Stimulated activated CD4-positive, alpha-beta T cell treated with anti-CD3 and anti-CD28 coated beads, Interleukin-1b, Interleukin-23, amount 100 ng/mL, for 1 hour (primary cell): ENCODE data around the gene CYP2E1.
"Not testable (repeated sequence)": the region's sequence is repeated elsewhere in the genome, so short reads cannot be mapped to it uniquely, and the experiment has no call there.

ENCODE experiments used
- DNase-seq, 2 donors: peaks; one replicate each; pipeline ENCODE4 v3.0.0-alpha.2; 2020; ENCODE audit warnings: low read depth in 2 of 2

Gene CYP2E1

GRCh38 chr10:133526957-133527588, at the start of gene CYP2E1:
TSS of gene CYP2E1 (plus strand) at chr10:133527363. CDS start at chr10:133527396, 33 bp downstream.
- DNase-seq: no peak

GRCh38 chr10:133481086-133481643, 46.0 kb upstream of the CYP2E1 start:
- DNase-seq: no peak

- DNase-seq: no peak
These were observed 45.5 kb upstream of the CYP2E1 start for GRCh38 chr10:133481657-133482056.

- no peak for DNase-seq
These were observed 42.3 kb upstream of the CYP2E1 start for GRCh38 chr10:133484818-133485217.

DNA sequence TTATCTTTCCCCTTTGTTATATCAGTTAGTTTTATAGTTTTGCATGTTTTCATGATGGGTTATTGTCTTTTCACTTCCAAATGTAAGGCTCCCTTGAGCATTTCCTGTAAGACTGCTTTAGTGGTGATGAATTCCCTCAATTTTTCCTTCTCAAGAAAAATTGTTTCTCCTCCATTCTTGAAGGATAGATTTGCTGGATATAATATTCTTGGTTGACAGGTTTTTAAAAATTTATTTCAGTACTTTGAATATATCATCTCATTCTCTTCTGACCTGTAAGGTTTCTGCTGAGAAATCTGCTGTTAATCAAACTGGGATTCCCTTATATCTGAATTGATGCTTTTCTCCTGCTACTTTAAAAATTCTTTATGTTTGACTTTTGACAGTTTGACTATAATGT, 40.1 kb upstream of the CYP2E1 start:
- DNase-seq: no peak

DNA sequence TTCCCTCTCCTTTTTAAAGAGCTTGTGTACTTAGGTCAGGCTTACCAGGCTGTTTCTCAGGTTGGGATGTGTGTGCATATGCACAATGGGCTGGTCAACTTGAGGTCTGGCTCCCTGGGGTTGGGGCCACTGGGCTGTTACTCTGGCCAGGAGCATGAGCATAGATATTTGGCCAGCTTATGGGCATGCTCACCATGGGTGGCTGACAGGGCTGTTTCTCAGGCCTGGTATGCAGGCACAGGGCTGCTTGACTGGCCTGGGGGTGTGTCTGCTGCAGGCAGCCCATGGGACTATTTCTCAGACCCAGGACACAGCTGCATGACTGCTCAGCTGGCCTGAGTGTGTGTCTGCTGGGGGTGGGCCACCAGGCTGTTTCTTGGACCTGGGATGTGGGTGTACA, 38.8 kb upstream of the CYP2E1 start:
- no peak for DNase-seq

- DNase-seq: no peak
These were observed 37.2 kb upstream of the CYP2E1 start for GRCh38 chr10:133489816-133490588.

- DNase-seq: not testable (repeated sequence)
These were observed 33.6 kb upstream of the CYP2E1 start for GRCh38 chr10:133493562-133493961.

GRCh38 chr10:133497363-133497762, 29.8 kb upstream of the CYP2E1 start:
- DNase-seq: not testable (repeated sequence)

DNA sequence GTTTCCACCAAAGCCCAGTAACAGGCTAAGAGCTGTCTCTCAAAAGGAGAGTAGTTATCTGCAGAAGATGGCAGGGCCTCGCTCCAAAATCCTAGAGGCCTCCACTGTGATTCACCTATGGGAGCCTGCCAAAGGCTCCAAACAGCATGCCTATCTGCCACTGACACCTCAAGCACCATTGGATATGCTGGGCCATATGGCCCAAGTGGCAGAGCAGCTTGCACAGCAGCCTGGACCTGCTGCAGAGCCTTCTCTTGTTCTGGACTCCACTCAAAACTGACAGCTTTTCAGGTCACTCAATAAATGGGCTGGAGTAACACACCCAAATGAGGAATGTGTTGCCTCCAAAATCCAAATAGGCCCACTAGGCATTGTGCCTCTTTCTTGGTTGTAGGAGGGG, 28.0 kb upstream of the CYP2E1 start:
- DNase-seq: not testable (repeated sequence)

- DNase-seq: not testable (repeated sequence)
These were observed 26.3 kb upstream of the CYP2E1 start for GRCh38 chr10:133500897-133501296.

GRCh38 chr10:133509700-133510099, 17.5 kb upstream of the CYP2E1 start:
- DNase-seq: no peak

DNA sequence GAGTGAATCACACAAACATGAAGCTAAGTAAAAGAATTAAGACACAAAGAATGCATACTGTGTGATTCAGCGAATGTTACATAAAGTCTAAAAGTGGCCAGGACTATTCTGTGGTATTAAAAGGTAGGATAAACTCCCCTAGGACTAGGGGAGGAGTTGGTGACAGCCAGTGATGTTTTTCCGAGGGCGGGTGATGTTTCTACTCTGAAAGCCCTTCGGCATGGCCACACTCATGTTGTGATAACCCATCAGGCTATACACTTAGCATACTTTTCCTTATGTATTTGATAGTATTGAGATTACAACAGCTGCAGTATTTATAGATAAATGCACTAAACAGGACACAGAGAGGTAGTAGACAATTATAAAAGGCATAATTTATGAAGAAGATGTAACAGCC, 15.8 kb upstream of the CYP2E1 start:
- no peak for DNase-seq

- no peak for DNase-seq
These were observed 15.1 kb upstream of the CYP2E1 start for GRCh38 chr10:133511907-133512528.

GRCh38 chr10:133515471-133515870, 11.7 kb upstream of the CYP2E1 start:
- DNase-seq: no peak

GRCh38 chr10:133516057-133516456, 11.1 kb upstream of the CYP2E1 start:
- no peak for DNase-seq

DNA sequence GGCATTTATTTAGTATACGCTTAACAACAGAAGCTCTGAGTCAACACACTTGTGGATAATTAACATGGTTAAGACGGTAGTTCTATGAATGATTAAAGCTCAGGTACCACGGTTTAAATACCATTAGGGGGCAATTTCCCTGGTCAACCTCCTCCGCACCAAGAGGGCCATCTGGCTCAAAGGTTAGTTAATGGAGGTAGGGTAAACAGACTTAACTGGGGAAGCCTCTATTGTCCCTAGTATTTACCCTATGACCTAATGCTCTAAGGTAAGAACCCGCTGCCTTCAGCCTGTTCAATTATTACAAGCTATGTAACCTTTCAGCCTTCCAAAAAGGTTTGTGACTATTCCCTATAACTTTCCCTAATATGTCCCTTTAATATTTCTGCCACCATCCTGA, 8.6 kb upstream of the CYP2E1 start:
- not testable (repeated sequence) for DNase-seq

- DNase-seq: peak; percentile 78 to 97
These were observed 6.9 kb upstream of the CYP2E1 start for GRCh38 chr10:133520193-133520738.

DNA sequence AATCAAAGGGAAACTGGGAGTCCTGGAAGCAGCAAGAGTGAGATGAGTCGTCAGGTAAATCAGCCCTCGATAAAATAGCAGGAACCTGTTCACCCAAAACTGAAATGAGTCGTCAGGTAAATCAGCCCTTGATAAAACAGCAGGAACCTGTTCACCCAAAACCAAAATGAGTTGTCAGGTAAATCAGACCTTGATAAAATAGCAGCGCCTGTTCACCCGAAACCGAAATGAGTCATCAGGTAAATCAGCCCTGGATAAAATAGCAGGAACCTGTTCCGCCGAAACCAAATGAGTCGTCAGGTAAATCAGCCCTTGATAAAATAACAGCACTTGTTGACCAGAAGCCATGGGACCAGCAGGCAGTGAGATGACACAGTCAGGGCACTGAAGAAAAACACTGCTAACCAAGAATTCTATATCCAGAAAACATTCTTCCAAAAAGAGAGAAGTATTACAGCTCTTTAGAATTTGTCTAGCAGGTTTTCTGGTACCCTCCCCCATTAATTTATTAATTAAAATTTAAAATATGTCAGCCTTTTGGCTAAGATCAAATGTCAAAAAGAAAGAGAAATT, 3.4 kb upstream of the CYP2E1 start:
- no peak for DNase-seq

DNA sequence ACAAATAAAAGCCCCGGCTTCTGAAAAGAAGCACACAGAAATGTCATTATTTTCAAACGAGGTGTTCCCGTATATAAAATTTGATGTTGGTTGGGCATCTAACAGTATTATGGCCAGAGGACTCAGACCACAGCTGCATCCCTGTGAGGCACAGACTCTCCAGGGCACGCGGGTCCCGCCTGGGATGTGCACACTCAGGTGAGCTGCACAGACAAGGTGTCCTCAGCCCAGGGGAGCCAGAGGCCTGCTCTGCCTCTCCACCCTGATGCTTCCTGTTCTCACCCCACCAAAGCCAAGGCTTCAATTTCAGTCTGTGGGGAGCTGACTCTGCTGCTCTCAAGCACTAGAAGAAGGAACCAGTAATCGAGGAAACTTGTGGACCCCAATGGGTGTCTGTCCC, 1.7 kb upstream of the CYP2E1 start:
- no peak for DNase-seq

DNA sequence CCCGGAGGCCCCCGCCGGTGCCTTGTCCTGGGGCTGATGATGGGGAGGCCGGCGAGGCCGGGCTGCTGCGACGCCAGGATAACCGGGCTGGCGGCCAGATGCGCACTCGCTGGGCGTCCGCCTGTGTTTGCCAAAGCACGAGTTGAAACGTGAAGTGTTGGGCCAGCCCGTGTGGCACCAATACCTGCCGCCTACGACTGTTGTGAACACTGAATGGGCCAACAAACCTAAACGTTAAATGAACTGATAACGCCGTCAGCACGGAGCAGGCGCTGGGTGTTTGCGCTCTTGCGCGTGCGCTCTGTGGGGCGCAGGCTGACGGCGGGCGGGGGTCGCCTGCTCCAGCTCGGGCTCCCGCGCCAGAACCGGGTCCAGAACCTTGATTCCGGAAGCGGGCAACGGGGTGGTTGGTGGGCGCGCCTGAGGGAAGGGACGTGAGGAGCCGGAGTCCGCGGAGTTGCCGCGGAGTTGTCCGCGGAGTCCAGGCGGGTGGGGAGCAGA, 658 bp downstream of the CYP2E1 start:
- no peak for DNase-seq
